Activated CD8-positive, alpha-beta T cell treated with anti-CD3 and anti-CD28 coated beads, Interleukin-2, amount 10 ng/mL, durations not matched to agents 7 days and 5 days (primary cell): ENCODE measurements around the gene WDR90. TPM values are rescaled to one million over a fixed set of nuclear protein-coding genes. Genes with fewer than 3 reads are reported as not detected.

Experiments
- total RNA-seq, 2 experiments: library from RNA; stranded (reverse); gene quantifications; one replicate each; pipeline ENCODE4 v1.2.3, GENCODE V29; 2021

WDR90 gene
- total RNA-seq, 2 experiments from 2014 or later = 96.8 to 106 TPM

Other genes with a start within 250 kb of the WDR90 start
- 1 to 10 TPM; 4.7 to 6.3 TPM for gene DECR2, start 247.5 kb upstream of the WDR90 start, total RNA-seq
- 10 to 100 TPM; 20.7 to 23.4 TPM for gene RAB11FIP3, start 223.7 kb upstream of the WDR90 start, total RNA-seq
- gene CAPN15, start 121.7 kb upstream of the WDR90 start, total RNA-seq = 10 to 100 TPM; 85.3 to 93.0 TPM
- not detected for gene PRR35, start 89.0 kb upstream of the WDR90 start, total RNA-seq
- 1 to 10 TPM; 1.6 TPM for gene NHLRC4, start 82.4 kb upstream of the WDR90 start, total RNA-seq
- 10 to 100 TPM; 41.2 to 43.0 TPM for gene PIGQ, start 79.4 kb upstream of the WDR90 start, total RNA-seq
- gene RAB40C, start 59.3 kb upstream of the WDR90 start, total RNA-seq = 10 to 100 TPM; 13.1 to 15.0 TPM
- gene WFIKKN1, start 18.4 kb upstream of the WDR90 start, total RNA-seq = under 1 TPM; 0.47 to 0.68 TPM
- gene METTL26, start 13.1 kb upstream of the WDR90 start, total RNA-seq = 10 to 100 TPM; 89.0 to 94.0 TPM
- 10 to 100 TPM; 40.6 to 40.9 TPM for gene MCRIP2, start 7.5 kb upstream of the WDR90 start, total RNA-seq
- gene RHOT2, start 18.8 kb downstream of the WDR90 start, total RNA-seq = 100 to 1,000 TPM; 135 to 139 TPM
- gene RHBDL1, start 26.3 kb downstream of the WDR90 start, total RNA-seq = 1 to 10 TPM; 1.4 to 1.9 TPM
- 10 to 100 TPM; 80.4 to 86.4 TPM for gene STUB1, start 31.0 kb downstream of the WDR90 start, total RNA-seq
- gene JMJD8, start 35.0 kb downstream of the WDR90 start, total RNA-seq = 10 to 100 TPM; 36.1 to 39.0 TPM
- gene WDR24, start 41.0 kb downstream of the WDR90 start, total RNA-seq = 10 to 100 TPM; 16.9 to 19.4 TPM
- gene FBXL16, start 56.4 kb downstream of the WDR90 start, total RNA-seq = 1 to 10 TPM; 5.9 to 7.3 TPM
- 10 to 100 TPM in 1 of 2 experiments, 1 to 10 TPM in 1; 8.1 to 10.6 TPM for gene METRN, start 65.8 kb downstream of the WDR90 start, total RNA-seq
- gene ANTKMT, start 71.8 kb downstream of the WDR90 start, total RNA-seq = 10 to 100 TPM; 12.3 to 14.2 TPM
- 1 to 10 TPM; 3.9 TPM for gene CCDC78, start 77.1 kb downstream of the WDR90 start, total RNA-seq
- gene HAGHL, start 77.7 kb downstream of the WDR90 start, total RNA-seq = 10 to 100 TPM in 1 of 2 experiments, 1 to 10 TPM in 1; 8.4 to 11.2 TPM
- 10 to 100 TPM; 24.9 to 32.4 TPM for gene CIAO3, start 91.6 kb downstream of the WDR90 start, total RNA-seq
- gene MSLN, start 111.4 kb downstream of the WDR90 start, total RNA-seq = not detected
- 10 to 100 TPM; 25.9 to 30.1 TPM for gene RPUSD1, start 139.0 kb downstream of the WDR90 start, total RNA-seq
- 100 to 1,000 TPM; 102 to 126 TPM for gene CHTF18, start 139.3 kb downstream of the WDR90 start, total RNA-seq
- not detected for gene GNG13, start 151.4 kb downstream of the WDR90 start, total RNA-seq